ENCODE measurements around the gene ITPRIP.

ITPRIP gene

DNA sequence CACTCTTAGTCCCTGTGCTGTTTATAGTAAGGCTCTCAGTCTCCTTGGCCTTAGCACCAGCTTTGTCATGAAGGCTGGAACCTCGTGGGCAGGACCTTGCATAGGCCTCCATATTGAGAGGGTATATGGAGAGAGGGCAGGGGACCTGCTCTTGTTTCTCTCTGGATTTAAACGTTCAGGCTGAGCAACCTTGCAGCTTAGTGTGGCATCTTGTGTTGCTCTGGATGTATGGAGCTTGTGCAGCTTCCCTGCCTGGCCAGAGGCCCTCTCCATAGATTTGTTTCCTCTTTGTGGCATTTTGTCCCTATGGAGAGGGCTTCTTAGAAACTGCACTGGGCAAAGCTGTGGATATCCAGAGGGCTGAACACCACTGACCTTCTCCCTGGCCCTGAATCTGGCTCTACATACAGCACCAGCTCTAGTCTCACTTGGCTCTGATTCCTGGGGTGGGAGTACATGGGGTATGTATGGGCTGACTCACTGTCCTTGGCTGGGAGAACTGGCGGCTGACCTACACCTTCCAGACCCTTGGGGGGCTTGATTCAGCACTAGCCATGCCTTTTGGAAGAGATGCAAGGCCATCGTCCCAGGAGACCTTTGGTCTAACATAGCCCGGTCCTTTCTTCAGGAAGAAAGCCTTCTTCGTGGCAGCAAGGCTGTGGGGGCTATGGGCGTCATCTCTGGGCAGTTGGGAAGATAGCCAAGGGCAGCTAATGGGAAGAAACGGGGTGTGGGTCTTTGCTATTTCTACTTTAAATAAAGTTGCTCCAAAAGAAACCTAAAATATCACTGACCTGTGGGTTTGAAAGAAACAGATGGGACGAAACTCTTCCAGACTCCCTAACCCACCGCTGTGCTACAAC lies 30.5 kb downstream of the ITPRIP start:
- DNase-seq (ENCODE audit: low spot score), result no peak

DNA sequence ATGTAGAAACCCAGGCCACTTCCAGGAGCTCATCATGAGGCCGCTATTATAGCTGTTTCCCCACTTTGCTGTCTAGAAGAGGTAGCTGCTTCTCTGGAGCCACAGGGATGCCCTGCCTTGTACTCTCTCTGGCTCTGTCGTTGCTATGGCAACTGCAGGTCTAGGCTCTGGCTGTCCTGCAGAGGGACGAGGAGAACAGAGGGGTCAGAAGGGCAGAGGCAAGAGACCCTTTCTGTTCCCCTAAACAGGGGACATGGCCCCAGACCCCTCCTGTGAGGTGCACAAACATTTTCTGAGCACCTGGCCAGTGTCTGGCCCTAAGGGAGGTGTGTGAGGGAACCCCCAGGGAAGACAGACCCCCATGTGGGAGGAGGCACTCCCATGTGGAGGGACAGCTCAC lies 31.4 kb downstream of the ITPRIP start:
- DNase-seq (ENCODE audit: low spot score), result no peak

DNA sequence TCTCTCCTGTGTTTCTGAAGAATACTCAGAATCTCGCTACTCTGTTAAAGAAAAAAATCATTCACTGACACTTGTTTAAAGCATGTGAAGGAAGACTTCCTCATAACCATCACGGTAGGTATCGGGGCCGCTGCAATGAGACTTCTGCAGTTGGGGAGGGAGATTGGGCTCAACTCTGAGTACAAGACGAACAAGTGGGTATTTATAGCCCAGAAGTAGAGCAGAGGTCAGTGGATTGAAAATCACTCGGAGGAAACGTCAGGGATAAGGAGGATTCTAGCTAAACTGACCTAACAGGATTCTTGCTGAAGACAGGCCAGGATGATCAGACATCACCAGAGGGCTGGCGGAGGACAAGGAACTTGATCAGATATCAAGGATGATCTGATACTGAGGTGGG lies 33.3 kb downstream of the ITPRIP start:
- DNase-seq (ENCODE audit: low spot score), result no peak

GRCh38 chr10:104304356-104304745 lies 33.9 kb downstream of the ITPRIP start:
- no peak for DNase-seq (ENCODE audit: low spot score)

GRCh38 chr10:104303594-104304355 lies 34.5 kb downstream of the ITPRIP start:
- DNase-seq (ENCODE audit: low spot score), result no peak

GRCh38 chr10:104301907-104302690 lies 36.2 kb downstream of the ITPRIP start:
- DNase-seq (ENCODE audit: low spot score), result no peak

GRCh38 chr10:104300736-104301292 lies 37.5 kb downstream of the ITPRIP start:
- DNase-seq (ENCODE audit: low spot score), result peak; percentile 38

DNA sequence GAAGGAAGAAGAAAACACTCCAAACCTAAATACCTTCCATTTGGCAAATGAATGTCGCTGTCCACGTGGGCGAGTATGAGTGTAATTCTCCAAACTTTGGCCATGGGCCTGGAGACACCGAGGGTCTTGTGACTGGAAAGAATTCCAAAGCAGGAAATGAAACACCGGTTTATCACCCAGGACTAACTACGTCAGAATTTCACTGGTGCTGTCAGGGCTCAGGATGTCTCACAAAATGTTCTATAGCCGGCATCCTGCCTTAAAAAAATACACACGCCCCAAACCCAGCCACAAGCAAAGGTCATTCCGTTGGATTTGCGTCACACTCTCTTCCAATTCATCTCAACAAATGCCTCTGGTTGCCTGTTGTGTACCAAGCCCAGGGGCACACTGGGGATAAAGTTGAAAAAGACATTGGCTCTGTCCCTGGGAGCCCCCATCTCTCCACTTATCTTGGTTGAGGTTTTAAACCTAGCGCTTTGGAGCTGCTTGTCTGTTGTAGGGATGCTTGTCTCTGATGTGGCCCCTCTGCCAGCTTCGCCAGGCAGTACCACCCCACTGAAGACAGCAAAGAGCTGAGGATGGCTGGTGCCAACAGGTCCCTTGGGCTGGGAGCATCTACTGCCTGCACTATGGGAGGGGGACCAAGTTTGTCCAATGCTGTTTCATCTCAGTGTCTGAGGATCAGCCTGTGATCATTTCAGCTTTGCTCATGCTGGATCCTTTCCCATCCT lies 38.1 kb downstream of the ITPRIP start:
- DNase-seq (ENCODE audit: low spot score), result peak; percentile 56

DNA sequence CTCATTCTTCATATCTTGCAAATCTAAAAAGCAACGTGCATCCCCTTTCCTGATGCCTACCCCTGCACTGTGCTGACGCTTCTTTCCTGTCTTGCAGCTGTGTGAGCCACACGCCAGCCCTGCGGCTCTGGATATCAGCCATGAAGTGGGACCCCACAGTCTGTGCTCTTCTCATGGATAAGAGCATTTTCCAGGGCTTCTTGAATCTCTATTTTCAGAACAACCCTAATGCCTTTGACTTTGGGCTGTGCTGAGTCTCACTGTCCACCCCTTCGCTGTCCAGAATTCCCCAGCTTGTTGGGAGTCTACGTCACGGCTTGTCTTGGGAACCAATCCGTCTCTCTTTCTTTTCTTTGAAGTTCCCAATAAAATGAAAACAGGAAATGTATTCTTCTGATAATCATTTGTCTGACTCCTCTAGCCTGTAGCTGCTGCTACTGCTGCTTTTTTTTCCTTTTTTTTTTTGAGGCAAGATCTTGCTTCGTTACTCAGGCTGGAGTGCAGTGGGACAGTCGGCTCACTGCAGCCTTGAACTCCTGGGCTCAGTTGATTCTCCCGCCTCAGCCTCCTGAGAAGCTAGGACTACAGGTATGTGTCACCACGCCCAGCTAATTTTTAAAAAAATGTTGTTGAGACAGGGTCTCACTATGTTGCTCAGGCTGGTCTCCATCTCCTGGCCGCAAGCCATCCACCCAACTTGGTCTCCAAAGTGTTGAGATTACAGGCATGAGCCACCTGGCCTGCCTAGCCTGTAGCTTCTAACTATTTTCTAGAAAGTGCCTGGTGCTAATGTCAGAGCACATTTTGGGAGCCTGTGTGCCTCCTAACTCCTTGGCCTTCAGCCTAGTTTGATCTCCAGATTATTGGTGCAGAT lies 39.0 kb downstream of the ITPRIP start:
- DNase-seq (ENCODE audit: low spot score), result no peak

GRCh38 chr10:104297697-104298660 lies 40.3 kb downstream of the ITPRIP start:
- DNase-seq (ENCODE audit: low spot score), result no peak

GRCh38 chr10:104296687-104297436 lies 41.4 kb downstream of the ITPRIP start:
- no peak for DNase-seq (ENCODE audit: low spot score)

GRCh38 chr10:104293781-104294321 lies 44.4 kb downstream of the ITPRIP start:
- DNase-seq (ENCODE audit: low spot score), result no peak

- peak; percentile 18 for DNase-seq (ENCODE audit: low spot score)
Measured at GRCh38 chr10:104293011-104293410, 45.3 kb downstream of the ITPRIP start.

DNA sequence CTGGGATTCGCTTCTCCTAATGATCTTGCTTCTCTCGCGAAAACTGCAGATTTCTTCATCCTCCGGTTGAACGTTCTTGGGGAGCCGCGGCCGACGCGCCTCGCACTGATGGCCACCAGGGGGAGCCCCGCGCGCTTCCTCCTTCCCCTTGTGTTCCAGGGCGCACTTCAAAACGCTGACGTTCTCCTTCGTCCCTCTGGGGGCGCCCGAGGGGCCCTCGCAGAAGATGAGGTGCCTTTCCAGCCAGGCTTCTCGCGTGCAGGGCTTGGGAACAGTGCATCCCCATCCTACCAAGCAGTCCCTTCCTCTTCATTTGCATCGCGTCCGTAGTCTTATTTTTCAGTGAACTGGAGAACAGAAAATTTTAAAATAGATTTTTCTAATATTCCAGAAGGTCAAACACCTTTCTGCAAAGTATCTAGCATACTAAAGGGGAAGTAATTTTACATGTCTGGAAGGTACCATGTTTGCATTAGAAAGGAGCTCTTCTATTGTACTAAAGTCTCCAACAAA lies 46.8 kb downstream of the ITPRIP start:
- peak; percentile 73 for DNase-seq (ENCODE audit: low spot score)

DNA sequence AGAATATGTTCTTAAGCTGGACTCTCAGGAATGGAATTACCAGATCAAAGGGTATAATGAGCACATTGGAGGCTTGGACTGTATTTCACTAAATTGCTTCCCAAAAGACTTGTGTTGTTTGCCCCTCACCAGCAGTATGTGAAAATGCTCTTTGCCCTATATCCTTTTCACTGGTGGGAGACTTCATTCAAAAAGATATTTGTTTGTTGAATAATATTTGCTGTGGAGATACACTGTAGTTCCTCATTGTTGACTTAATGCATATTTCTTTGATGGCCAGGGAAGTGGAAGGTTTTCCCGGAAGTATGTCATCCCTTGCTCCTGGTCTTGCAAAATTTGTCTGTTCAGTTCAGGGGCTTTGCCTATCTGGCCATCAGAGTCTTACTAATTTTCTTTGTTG lies 49.9 kb downstream of the ITPRIP start:
- no peak for DNase-seq (ENCODE audit: low spot score)

DNA sequence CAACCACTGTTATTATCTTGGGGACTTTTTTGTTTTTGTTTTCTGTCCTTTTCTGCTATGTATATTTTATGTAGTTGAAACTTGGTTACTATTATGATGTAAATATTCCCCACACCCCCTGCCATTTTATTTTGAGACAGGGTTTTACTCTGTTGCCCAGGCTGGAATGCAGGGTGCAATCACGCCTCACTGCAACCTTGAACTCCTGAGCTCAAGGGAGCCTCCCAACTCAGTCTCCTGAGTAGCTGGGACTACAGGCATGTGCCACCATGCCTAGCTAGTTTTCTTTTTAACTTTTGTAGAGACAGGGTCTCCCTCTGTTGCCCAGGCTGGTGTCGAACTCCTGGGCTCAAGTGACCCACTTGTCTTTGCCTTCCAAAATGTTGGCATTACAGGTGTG lies 51.3 kb downstream of the ITPRIP start:
- no peak for DNase-seq (ENCODE audit: low spot score)

DNA sequence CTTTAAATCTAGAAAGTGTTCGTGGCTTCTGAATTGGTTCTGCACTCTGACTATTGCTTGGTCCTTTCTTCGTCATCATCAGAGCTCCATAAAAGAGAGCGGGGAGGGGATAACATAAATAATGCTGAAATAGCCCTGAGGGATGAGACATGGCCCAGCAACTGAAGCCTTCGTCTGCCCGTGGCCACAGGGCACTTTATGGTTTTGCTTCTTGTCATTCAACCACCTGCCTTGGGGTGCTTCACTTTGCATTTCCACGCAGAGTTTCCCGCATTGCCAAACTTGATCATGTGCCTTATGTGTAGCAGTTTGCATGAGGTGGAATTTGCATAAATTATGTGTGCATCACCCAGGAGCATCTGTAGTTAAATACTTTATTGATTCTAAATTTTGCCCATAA lies 53.4 kb downstream of the ITPRIP start:
- DNase-seq (ENCODE audit: low spot score), result no peak

DNA sequence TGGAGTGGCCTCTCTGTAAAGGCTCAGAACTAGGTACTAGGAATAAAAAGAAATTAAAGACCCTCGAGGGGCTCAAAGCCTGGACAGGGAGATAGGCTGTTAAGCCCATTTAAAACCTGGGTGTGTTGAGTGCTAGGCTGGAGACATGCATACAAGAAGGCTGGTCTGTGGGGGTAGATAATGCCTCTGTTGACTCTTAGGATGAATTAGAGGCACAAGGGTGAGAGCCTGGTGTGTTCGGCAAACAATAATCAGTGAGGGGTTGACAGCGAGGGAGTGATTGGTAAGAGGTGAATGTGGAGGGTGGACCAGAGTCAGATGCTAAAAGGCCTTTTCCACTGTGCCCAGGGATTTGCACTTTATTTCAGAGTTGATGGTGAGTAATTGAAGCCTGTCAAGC lies 56.6 kb downstream of the ITPRIP start:
- DNase-seq (ENCODE audit: low spot score), result no peak
